Body of pancreas (tissue), 4 donors: ENCODE results near the gene KCNJ4. TPM values are rescaled to one million over a fixed set of nuclear protein-coding genes. Genes with fewer than 3 reads are reported as not detected.

Experiments used
- ATAC-seq: fragments of 150-250 bp; one replicate; pipeline ENCODE4 v1.9.1; 2016
- DNase-seq, 4 donors: peaks; one replicate each; pipeline ENCODE4 v3.0.0-alpha.2; 2019
- H3K27ac ChIP-seq, 4 donors: fragments of 200-600 bp; sonication (generic); 1 replicate in 3 of 4; 2 replicates in 1 of 4; pipeline versions ENCODE4 v1.5.1 to v1.6.1; 2016 to 2019; ENCODE audit warnings: mild to moderate bottlenecking in 1 of 4, mixed read lengths in 1 of 4, moderate library complexity in 1 of 4
- H3K27me3 ChIP-seq, 2 donors: fragments of 200-600 bp; sonication (generic); one replicate each; pipeline ENCODE4 v1.6.0; 2016; ENCODE audit warnings: mild to moderate bottlenecking in 1 of 2
- H3K36me3 ChIP-seq, 2 donors: fragments of 200-600 bp; sonication (generic); replicated peaks in 1 of 2; 2 replicates each; pipeline ENCODE4 v1.5.1; 2016; ENCODE audit warnings: low read depth in 2 of 2; ENCODE audit not compliant: insufficient read depth in 1 of 2
- H3K4me1 ChIP-seq: fragments of 200-600 bp; sonication (generic); one replicate; pipeline ENCODE4 v1.6.0; 2016
- H3K4me3 ChIP-seq, 2 donors: fragments of 200-600 bp; sonication (generic); 1 replicate in 1 of 2; 2 replicates in 1 of 2; pipeline ENCODE4 v1.5.1; 2016 to 2019
- H3K9me3 ChIP-seq, 3 donors: fragments of 200-600 bp; sonication (generic); 1 replicate in 2 of 3; 2 replicates in 1 of 3; pipeline ENCODE4 v1.5.1; 2016
- POLR2A ChIP-seq, 3 donors: fragments of 450-650 bp; IDR thresholded peaks; one replicate each; pipeline ENCODE4 v1.6.1; 2016; ENCODE audit warnings: antibody characterized with exemption in 3 of 3, mild to moderate bottlenecking in 2 of 3
- WGBS, 2 donors: methylation state at CpG; one replicate each; pipeline ENCODE4 v1.1.5; 2017; 5-methylcytosine and 5-hydroxymethylcytosine counted together
- intact Hi-C: fragments of 100-400 bp; cut with DNase I; formaldehyde crosslinking; loops from one replicate; pipeline ENCODE4 v1.15.1; 2023
- total RNA-seq, 2 donors: library from RNA; depleted of rRNA; stranded (reverse); fragments of >200 nt; gene quantifications; one replicate each; pipeline ENCODE4 v1.1.0, GENCODE V29; 2016
- TF ChIP-seq, protein P1 (sequence below), 7 experiments: fragments of 450-650 bp in 4 of 7; fragments of 200-600 bp in 3 of 7; sonication (generic) in 3 of 7; IDR thresholded peaks; one replicate each; pipeline ENCODE4 v1.5.1; 2016 to 2019; ENCODE audit warnings: antibody characterized with exemption in 7 of 7

KCNJ4 gene
- total RNA-seq, 2 donors from 2014 or later = not detected

DNA sequence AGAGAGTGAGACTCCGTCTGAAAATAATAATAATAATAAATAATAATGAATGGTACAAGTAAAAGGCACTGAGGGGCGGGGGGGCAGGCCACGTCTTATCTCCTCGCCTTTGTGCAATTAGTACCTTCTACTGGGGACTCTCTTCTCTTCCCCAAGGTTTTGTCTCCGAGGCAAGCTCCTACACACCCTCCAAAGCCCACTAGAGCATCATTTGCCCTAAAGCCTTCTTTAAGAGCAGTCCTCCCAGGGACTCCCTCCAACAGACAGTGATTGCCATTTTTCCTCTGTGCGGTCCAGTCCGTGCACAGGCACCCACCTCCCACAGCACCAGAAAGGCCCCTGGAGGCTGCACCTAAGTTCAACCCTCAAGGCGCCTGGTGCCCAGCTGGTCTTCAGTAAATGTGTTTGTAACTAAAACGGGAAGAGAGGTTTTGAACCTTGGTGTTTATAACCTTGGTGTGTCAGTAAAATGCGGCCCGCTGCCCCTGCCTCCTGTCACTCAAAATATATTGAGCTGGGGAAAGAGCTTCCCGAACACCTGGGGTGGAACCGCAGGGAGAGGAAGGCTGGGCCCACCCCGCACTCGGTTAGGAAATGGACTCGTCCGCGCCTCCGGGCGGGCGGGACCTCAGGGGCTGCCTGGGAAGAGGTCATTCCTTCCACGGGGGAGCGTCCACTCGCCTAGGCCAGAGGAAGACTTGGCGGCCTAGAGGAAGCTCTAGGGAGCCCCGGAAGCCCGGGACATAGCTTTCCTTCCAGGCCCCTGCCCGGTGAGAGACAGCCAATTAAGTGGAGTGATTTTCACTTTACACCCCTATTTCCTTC lies 8.2 kb upstream of the KCNJ4 start:
- intact Hi-C loops = no loop called here
- Histone ChIP-seq H3K9me3 (no peaks in the 10 kb centered on the region), H3K27ac (no peak overlapping the region), H3K4me3 (no peak overlapping the region), H3K36me3 (no peaks in the 10 kb centered on the region), H3K4me1 (peaks cover 21% of the 10 kb centered on the region), H3K27me3 (no peaks in the 10 kb centered on the region)
- TF ChIP-seq POLR2A (IDR thresholded peaks at IDR 0.05) = no peak
- TF ChIP-seq, protein P1, sequence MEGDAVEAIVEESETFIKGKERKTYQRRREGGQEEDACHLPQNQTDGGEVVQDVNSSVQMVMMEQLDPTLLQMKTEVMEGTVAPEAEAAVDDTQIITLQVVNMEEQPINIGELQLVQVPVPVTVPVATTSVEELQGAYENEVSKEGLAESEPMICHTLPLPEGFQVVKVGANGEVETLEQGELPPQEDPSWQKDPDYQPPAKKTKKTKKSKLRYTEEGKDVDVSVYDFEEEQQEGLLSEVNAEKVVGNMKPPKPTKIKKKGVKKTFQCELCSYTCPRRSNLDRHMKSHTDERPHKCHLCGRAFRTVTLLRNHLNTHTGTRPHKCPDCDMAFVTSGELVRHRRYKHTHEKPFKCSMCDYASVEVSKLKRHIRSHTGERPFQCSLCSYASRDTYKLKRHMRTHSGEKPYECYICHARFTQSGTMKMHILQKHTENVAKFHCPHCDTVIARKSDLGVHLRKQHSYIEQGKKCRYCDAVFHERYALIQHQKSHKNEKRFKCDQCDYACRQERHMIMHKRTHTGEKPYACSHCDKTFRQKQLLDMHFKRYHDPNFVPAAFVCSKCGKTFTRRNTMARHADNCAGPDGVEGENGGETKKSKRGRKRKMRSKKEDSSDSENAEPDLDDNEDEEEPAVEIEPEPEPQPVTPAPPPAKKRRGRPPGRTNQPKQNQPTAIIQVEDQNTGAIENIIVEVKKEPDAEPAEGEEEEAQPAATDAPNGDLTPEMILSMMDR (IDR thresholded peaks at IDR 0.05) = no peak
- ATAC-seq (no peak), DNase-seq (peak in 3 of 4 donors; percentile 32 to 53 (median 43))
- 46 to 57% methylated on average over 28 of the region's 28 CpGs for whole genome bisulfite sequencing, 2 donors

DNA sequence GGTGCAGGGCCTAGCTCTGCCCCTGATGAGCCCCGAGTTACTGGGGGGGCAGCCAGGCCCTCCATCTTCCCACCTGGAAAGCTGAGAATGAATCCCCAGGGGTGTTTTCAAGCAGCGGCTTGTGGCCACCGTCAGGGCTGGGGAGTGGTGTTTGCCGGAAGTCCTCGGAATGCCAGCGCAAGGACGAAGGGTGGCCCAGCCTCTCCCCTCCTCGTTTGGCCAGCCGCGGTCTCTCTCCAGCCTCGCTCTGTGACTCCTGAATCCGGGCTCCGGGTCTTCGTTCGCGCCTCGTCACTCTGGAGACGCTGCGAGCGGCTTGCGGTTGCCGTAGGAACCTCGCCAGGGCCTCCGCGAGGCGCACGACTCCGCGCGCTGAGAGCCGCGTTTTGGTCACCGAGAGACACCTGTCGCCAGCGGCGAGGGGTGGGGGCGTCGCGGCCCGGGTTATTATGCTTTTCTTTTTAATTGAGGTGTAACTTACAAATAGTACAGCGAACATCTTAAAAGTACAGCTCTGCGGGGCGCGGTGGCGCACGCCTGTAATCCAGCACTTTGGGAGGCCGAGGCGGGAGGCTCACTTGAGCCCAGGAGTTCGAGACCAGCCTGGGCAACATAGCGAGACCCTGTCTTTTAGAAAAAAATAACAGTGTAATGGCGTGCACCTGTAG lies 6.5 kb upstream of the KCNJ4 start:
- DNase-seq = peak; percentile 83 to 89 (median 86)
- ATAC-seq = peak; percentile 85
- no peaks in the 10 kb centered on the region for H3K9me3 ChIP-seq
- no peak overlapping the region for H3K27ac ChIP-seq
- 13 to 26% methylated on average over 23 to 51 of the region's 51 CpGs for WGBS, 2 donors
- H3K27me3 ChIP-seq = no peaks in the 10 kb centered on the region
- TF ChIP-seq, protein P1 (IDR thresholded peaks at IDR 0.05) = peak in 1 of 7 experiments; percentile 31
- peak in 1 of 3 donors; percentile 19 for TF ChIP-seq POLR2A (IDR thresholded peaks at IDR 0.05)
- H3K36me3 ChIP-seq = no peaks in the 10 kb centered on the region
- intact Hi-C loops = no loop called here
- no peak overlapping the region for H3K4me3 ChIP-seq
- peaks cover 12% of the 10 kb centered on the region for H3K4me1 ChIP-seq

DNA sequence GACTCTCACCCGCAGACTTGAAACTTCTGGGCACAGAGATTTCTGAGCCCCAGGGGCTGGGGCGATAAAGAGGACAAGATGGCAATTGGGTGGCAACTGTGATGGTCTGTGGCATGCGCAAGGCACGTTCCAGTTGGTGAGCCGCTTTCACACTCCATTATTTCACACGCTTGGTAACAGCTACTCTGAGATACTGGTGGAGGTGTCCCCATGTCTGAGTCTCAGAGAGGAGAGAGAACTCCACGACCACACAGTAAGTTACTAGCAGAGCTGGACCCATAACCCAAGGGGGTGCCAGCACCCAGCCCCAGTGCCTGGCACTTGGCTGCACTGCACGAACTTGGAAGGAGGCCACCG lies 6.0 kb upstream of the KCNJ4 start:
- Histone ChIP-seq H3K36me3 (no peaks in the 10 kb centered on the region), H3K27me3 (no peaks in the 10 kb centered on the region), H3K4me1 (peaks cover 12% of the 10 kb centered on the region), H3K27ac (no peak overlapping the region), H3K4me3 (no peak overlapping the region), H3K9me3 (no peaks in the 10 kb centered on the region)
- DNase-seq (no peak), ATAC-seq (peak; percentile 16)
- 51 to 69% methylated on average over 7 to 9 of the region's 9 CpGs for WGBS, 2 donors
- intact Hi-C loops = no loop called here
- TF ChIP-seq, protein P1 (IDR thresholded peaks at IDR 0.05) = no peak
- no peak for TF ChIP-seq POLR2A (IDR thresholded peaks at IDR 0.05)

DNA sequence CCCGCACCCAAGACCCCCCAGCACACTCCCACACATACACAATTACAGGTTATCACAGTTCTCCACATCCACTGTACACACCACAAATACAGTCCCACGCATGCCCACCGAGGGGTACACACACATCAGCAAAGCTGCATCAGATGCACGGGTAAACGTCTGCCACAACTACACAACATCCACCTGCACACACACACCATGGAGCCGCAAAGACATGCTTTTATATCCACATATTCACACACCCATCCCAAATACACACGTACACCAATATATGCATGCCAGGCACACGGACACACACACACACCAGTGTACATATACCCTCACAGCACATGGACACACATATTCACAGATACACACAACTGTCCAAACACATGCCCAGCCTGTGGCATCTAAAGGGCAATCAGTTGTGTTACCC lies 5.4 kb upstream of the KCNJ4 start:
- Histone ChIP-seq H3K4me3 (no peak overlapping the region), H3K27me3 (peaks cover 0 to 4% of the 10 kb centered on the region in 2 donors), H3K27ac (no peak overlapping the region), H3K36me3 (no peaks in the 10 kb centered on the region), H3K4me1 (peaks cover 16% of the 10 kb centered on the region), H3K9me3 (no peaks in the 10 kb centered on the region)
- WGBS, 2 donors = 52 to 56% methylated on average over 7 to 8 of the region's 8 CpGs
- no peak for TF ChIP-seq POLR2A (IDR thresholded peaks at IDR 0.05)
- TF ChIP-seq, protein P1 (IDR thresholded peaks at IDR 0.05) = no peak
- intact Hi-C loops = no loop called here
- DNase-seq (no peak), ATAC-seq (no peak)
